ENCODE results near the gene KHDC1. TPM values are rescaled to one million over a fixed set of nuclear protein-coding genes. Genes with fewer than 3 reads are reported as not detected.
"Not testable (repeated sequence)": the region's sequence is repeated elsewhere in the genome, so short reads cannot be mapped to it uniquely, and the experiment has no call there.

The KHDC1 gene
- total RNA-seq, 4 donors from 2014 or later = 0.30 to 1.9 (median 1.6) TPM; not detected in 1

- intact Hi-C loops (cut with DNase I) = no loop called here
- Histone ChIP-seq H3K36me3 (no peaks in the 10 kb centered on the region), H3K4me1 (no peaks in the 10 kb centered on the region), H3K27me3 (no peaks in the 10 kb centered on the region), H3K4me3 (no peak overlapping the region), H3K27ac (no peak overlapping the region), H3K9me3 (no peaks in the 10 kb centered on the region)
- DNase-seq = no peak
- WGBS, 2 donors = 72 to 75% methylated on average over 4 of the region's 4 CpGs
- no peak for TF ChIP-seq POLR2A (IDR thresholded peaks at IDR 0.05)
These were observed 58.7 kb downstream of the KHDC1 start for GRCh38 chr6:73204252-73204651.

- no peaks in the 10 kb centered on the region for H3K36me3 ChIP-seq
- DNase-seq = no peak
- no peak overlapping the region for H3K27ac ChIP-seq
- whole genome bisulfite sequencing, 2 donors = 71 to 77% methylated on average over 1 of the region's 1 CpG
- no peaks in the 10 kb centered on the region for H3K4me1 ChIP-seq
- no peaks in the 10 kb centered on the region for H3K9me3 ChIP-seq
- no peaks in the 10 kb centered on the region for H3K27me3 ChIP-seq
- H3K4me3 ChIP-seq = no peak overlapping the region
- TF ChIP-seq POLR2A (IDR thresholded peaks at IDR 0.05) = no peak
- TF ChIP-seq, protein P1, sequence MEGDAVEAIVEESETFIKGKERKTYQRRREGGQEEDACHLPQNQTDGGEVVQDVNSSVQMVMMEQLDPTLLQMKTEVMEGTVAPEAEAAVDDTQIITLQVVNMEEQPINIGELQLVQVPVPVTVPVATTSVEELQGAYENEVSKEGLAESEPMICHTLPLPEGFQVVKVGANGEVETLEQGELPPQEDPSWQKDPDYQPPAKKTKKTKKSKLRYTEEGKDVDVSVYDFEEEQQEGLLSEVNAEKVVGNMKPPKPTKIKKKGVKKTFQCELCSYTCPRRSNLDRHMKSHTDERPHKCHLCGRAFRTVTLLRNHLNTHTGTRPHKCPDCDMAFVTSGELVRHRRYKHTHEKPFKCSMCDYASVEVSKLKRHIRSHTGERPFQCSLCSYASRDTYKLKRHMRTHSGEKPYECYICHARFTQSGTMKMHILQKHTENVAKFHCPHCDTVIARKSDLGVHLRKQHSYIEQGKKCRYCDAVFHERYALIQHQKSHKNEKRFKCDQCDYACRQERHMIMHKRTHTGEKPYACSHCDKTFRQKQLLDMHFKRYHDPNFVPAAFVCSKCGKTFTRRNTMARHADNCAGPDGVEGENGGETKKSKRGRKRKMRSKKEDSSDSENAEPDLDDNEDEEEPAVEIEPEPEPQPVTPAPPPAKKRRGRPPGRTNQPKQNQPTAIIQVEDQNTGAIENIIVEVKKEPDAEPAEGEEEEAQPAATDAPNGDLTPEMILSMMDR (IDR thresholded peaks at IDR 0.05) = no peak
- intact Hi-C loops (cut with DNase I) = no loop called here
These were observed 59.9 kb downstream of the KHDC1 start for GRCh38 chr6:73203098-73203497.

DNA sequence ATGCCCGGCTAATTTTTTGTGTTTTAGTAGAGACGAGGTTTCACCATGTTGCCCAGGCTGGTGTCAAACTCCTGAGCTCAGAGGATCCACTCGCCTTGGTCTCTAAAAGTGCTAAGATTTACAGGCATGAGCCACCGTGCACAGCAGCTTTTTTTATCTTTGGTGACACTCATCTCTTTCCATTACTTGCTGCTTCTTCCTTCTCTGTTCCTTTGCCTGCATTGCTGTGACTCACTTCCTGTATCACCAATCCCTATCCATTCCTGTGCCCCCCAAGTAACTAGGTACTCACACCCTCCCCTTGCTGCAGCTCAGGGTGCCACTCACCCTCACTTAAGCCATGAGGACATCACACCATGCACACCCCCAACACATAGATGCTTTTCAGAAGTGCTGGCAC, 62.3 kb downstream of the KHDC1 start:
- intact Hi-C loops (cut with DNase I) = no loop called here
- Histone ChIP-seq H3K36me3 (no peaks in the 10 kb centered on the region), H3K27me3 (no peaks in the 10 kb centered on the region), H3K27ac (no peak overlapping the region), H3K9me3 (no peaks in the 10 kb centered on the region), H3K4me3 (no peak overlapping the region), H3K4me1 (no peaks in the 10 kb centered on the region)
- 75% methylated on average over 3 to 4 of the region's 4 CpGs for WGBS, 2 donors
- no peak for TF ChIP-seq POLR2A (IDR thresholded peaks at IDR 0.05)
- TF ChIP-seq, protein P1 (IDR thresholded peaks at IDR 0.05) = no peak
- no peak for DNase-seq

- WGBS, 2 donors = 81 to 92% methylated on average over 3 of the region's 3 CpGs
- no peaks in the 10 kb centered on the region for H3K4me1 ChIP-seq
- intact Hi-C loops (cut with DNase I) = no loop called here
- H3K9me3 ChIP-seq = no peaks in the 10 kb centered on the region
- TF ChIP-seq POLR2A (IDR thresholded peaks at IDR 0.05) = no peak
- TF ChIP-seq, protein P1 (IDR thresholded peaks at IDR 0.05) = no peak
- no peak for DNase-seq
- no peaks in the 10 kb centered on the region for H3K36me3 ChIP-seq
- H3K4me3 ChIP-seq = no peak overlapping the region
- no peak overlapping the region for H3K27ac ChIP-seq
- no peaks in the 10 kb centered on the region for H3K27me3 ChIP-seq
These were observed 62.7 kb downstream of the KHDC1 start for GRCh38 chr6:73200247-73200646.

DNA sequence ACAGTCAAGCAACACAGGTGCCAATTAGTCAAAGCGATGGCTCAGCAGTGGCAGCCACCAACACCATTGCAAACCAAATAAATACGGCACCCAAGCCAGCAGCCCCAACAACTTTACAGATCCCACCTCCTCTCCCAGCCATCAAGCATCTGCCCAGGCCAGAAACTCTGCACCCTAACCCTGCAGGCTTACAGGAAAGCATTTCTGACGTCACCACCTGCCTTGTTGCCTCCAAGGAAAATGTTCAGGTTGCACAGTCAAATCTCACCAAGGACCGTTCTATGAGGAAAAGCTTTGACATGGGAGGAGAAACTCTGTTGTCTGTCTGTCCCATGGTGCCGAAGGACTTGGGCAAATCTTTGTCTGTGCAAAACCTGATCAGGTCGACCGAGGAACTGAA, 68.3 kb downstream of the KHDC1 start:
- no peak for DNase-seq
- H3K36me3 ChIP-seq = no peaks in the 10 kb centered on the region
- intact Hi-C loops (cut with DNase I) = no loop called here
- H3K4me1 ChIP-seq = no peaks in the 10 kb centered on the region
- no peak overlapping the region for H3K27ac ChIP-seq
- no peak for TF ChIP-seq POLR2A (IDR thresholded peaks at IDR 0.05)
- TF ChIP-seq, protein P1 (IDR thresholded peaks at IDR 0.05) = no peak
- no peaks in the 10 kb centered on the region for H3K27me3 ChIP-seq
- H3K4me3 ChIP-seq = no peak overlapping the region
- WGBS, 2 donors = 91 to 92% methylated on average over 4 to 6 of the region's 7 CpGs
- no peaks in the 10 kb centered on the region for H3K9me3 ChIP-seq

DNA sequence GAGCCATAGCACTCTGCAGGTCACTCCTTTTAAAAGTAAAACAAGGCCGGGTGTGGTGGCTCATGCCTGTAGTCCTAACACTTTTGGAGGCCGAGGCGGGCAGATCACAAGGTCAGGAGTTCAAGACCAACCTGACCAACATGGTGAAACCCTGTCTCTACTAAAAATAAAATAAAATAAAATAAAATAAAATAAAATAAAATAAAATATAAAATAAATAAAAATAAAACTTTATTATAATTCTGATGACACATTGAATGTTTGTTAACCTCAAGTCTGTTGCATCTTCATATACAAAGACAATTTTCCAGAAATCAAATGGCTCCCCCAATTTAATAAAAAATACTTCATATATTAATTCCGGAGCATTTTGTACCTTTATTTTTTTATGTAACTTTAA, 69.7 kb downstream of the KHDC1 start:
- H3K4me3 ChIP-seq; intact Hi-C loops (cut with DNase I); H3K4me1 ChIP-seq; DNase-seq; H3K9me3 ChIP-seq; H3K27ac ChIP-seq; H3K36me3 ChIP-seq; H3K27me3 ChIP-seq: not testable (repeated sequence)
- WGBS, 2 donors = 95 to 99% methylated on average over 3 to 4 of the region's 4 CpGs

Small RNA genes lying within 50 kb of the gene (small RNA-seq; reads per million reads assigned to genes)
- 0 reads per million in 4 donors for gene RPSAP41

Other genes with a start within 250 kb of the KHDC1 start
- not detected for gene KHDC1L, start 37.7 kb downstream of the KHDC1 start, total RNA-seq
- not detected for gene DPPA5, start 91.1 kb upstream of the KHDC1 start, total RNA-seq
- not detected for gene KHDC3L, start 99.5 kb upstream of the KHDC1 start, total RNA-seq
- under 1 TPM in 1 of 4 donors, not detected in 3; 0.35 TPM for gene OOEP, start 106.7 kb upstream of the KHDC1 start, total RNA-seq
- gene DDX43, start 131.6 kb upstream of the KHDC1 start, total RNA-seq = 1 to 10 TPM in 2 of 4 donors, under 1 TPM in 1, not detected in 1; 0.11 to 3.4 (median 1.5) TPM
- 10 to 100 TPM in 2 of 4 donors, 1 to 10 TPM in 2; 3.0 to 15.4 (median 10.1) TPM for gene CGAS, start 189.1 kb upstream of the KHDC1 start, total RNA-seq
- gene MTO1, start 198.5 kb upstream of the KHDC1 start, total RNA-seq = 10 to 100 TPM; 19.5 to 27.8 (median 24.3) TPM

Data from esophagus squamous epithelium (tissue), 5 donors.